Tibial nerve (tissue), 3 donors: ENCODE results near the gene IP6K3.

Experiments
- POLR2A ChIP-seq, 2 donors: fragments of 450-650 bp; IDR thresholded peaks; one replicate each; pipeline ENCODE4 v1.6.1; 2017; ENCODE audit warnings: antibody characterized with exemption in 2 of 2, mild to moderate bottlenecking in 2 of 2, moderate library complexity in 2 of 2
- TF ChIP-seq, protein P1 (sequence below), 5 experiments: fragments of 200-600 bp in 3 of 5; fragments of 450-650 bp in 2 of 5; sonication (generic) in 3 of 5; IDR thresholded peaks; one replicate each; pipeline ENCODE4 v1.5.1; 2016 to 2019; ENCODE audit warnings: antibody characterized with exemption in 5 of 5, mild to moderate bottlenecking in 3 of 5, moderate library complexity in 2 of 5

- TF ChIP-seq, protein P1, sequence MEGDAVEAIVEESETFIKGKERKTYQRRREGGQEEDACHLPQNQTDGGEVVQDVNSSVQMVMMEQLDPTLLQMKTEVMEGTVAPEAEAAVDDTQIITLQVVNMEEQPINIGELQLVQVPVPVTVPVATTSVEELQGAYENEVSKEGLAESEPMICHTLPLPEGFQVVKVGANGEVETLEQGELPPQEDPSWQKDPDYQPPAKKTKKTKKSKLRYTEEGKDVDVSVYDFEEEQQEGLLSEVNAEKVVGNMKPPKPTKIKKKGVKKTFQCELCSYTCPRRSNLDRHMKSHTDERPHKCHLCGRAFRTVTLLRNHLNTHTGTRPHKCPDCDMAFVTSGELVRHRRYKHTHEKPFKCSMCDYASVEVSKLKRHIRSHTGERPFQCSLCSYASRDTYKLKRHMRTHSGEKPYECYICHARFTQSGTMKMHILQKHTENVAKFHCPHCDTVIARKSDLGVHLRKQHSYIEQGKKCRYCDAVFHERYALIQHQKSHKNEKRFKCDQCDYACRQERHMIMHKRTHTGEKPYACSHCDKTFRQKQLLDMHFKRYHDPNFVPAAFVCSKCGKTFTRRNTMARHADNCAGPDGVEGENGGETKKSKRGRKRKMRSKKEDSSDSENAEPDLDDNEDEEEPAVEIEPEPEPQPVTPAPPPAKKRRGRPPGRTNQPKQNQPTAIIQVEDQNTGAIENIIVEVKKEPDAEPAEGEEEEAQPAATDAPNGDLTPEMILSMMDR (IDR thresholded peaks at IDR 0.05) = no peak
- TF ChIP-seq POLR2A (IDR thresholded peaks at IDR 0.05) = no peak
Observed at GRCh38 chr6:33776764-33777163, 30.1 kb upstream of the IP6K3 start.
